HTR-8/SVneo (cell line): Measurements from ENCODE around the gene NVL.

Source experiments
- DNase-seq: peaks from one replicate; pipeline ENCODE4 v3.0.0; 2011; ENCODE audit warnings: low spot score, mixed read lengths; ENCODE audit not compliant: insufficient read length
- FAIRE-seq: peaks from 2 replicates; lab custom pipeline; 2011; peaks lifted over from hg19 to GRCh38; lab: Jason Lieb, UNC

The NVL gene

DNA sequence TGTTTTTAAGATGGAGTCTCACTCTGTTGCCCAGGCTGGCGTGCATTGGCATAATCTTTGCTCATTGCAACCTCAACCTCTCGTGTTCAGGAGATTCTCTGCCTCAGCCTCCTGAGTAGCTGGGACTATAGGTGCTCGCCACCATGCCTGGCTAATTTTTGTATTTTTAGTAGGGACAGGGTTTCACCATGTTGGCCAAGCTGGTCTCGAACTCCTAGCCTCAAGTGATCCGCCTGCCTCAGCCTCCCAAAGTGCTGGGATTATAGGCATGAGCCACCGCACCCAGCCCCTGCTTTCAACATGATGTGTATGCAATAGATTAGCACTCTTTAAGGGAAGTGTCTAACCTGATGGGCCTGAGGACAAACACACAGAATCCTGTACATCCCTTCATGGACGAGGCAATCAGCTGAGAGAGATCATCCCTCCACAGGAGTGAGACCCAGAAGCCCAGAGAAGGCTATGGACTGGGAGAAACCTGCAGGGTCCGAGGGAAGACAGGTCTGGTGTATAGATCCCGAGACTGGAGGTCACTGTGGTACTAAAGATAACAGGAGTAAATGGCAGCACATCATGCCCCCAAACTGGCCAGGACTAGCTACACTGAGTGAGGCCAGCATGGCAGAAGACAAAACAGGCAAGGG, 152.5 kb downstream of the NVL start:
- FAIRE-seq (no peak), DNase-seq (no peak)
